ENCODE data around the gene GALNT9. TPM values are rescaled to one million over a fixed set of nuclear protein-coding genes. Genes with fewer than 3 reads are reported as not detected.

GALNT9 gene
- total RNA-seq, 2 donors from 2014 or later: 4.0 to 10.8 TPM

GRCh38 chr12:132201391-132202120, 127.8 kb downstream of the GALNT9 start:
- H3K4me3 ChIP-seq: no peak overlapping the region
- no peaks in the 10 kb centered on the region for H3K36me3 ChIP-seq
- no peaks in the 10 kb centered on the region for H3K9me3 ChIP-seq
- no peak overlapping the region for H3K27ac ChIP-seq
- TF ChIP-seq, protein P1, sequence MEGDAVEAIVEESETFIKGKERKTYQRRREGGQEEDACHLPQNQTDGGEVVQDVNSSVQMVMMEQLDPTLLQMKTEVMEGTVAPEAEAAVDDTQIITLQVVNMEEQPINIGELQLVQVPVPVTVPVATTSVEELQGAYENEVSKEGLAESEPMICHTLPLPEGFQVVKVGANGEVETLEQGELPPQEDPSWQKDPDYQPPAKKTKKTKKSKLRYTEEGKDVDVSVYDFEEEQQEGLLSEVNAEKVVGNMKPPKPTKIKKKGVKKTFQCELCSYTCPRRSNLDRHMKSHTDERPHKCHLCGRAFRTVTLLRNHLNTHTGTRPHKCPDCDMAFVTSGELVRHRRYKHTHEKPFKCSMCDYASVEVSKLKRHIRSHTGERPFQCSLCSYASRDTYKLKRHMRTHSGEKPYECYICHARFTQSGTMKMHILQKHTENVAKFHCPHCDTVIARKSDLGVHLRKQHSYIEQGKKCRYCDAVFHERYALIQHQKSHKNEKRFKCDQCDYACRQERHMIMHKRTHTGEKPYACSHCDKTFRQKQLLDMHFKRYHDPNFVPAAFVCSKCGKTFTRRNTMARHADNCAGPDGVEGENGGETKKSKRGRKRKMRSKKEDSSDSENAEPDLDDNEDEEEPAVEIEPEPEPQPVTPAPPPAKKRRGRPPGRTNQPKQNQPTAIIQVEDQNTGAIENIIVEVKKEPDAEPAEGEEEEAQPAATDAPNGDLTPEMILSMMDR (IDR thresholded peaks at IDR 0.05): no peak
- H3K4me1 ChIP-seq: peaks cover 0 to 12% of the 10 kb centered on the region in 2 donors
- H3K27me3 ChIP-seq: no peaks in the 10 kb centered on the region
- no peak for DNase-seq (ENCODE audit: low spot score)

DNA sequence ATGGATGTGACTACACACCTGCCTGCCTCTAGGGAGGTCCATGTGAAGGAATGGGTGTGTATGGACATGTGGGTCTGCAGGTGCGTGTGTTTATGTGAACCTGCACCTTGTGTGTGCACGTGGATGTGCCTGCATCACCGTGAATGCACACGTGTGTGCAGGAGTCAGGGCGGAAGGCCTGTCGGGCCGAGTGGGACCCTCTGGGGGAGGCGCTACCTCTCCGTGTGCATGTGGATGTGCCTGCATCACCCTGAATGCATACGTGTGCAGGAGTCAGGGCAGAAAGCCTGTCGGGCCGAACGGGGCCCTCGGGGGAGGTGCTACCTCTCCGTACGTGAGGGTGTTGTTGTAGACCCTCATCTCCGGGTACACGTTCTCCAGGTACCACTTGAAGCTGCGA, 128.6 kb downstream of the GALNT9 start:
- DNase-seq (ENCODE audit: low spot score): no peak
- TF ChIP-seq, protein P1 (IDR thresholded peaks at IDR 0.05): no peak
- H3K4me1 ChIP-seq: peaks cover 0 to 12% of the 10 kb centered on the region in 2 donors
- no peaks in the 10 kb centered on the region for H3K36me3 ChIP-seq
- no peak overlapping the region for H3K4me3 ChIP-seq
- H3K27ac ChIP-seq: no peak overlapping the region
- H3K27me3 ChIP-seq: no peaks in the 10 kb centered on the region
- no peaks in the 10 kb centered on the region for H3K9me3 ChIP-seq

DNA sequence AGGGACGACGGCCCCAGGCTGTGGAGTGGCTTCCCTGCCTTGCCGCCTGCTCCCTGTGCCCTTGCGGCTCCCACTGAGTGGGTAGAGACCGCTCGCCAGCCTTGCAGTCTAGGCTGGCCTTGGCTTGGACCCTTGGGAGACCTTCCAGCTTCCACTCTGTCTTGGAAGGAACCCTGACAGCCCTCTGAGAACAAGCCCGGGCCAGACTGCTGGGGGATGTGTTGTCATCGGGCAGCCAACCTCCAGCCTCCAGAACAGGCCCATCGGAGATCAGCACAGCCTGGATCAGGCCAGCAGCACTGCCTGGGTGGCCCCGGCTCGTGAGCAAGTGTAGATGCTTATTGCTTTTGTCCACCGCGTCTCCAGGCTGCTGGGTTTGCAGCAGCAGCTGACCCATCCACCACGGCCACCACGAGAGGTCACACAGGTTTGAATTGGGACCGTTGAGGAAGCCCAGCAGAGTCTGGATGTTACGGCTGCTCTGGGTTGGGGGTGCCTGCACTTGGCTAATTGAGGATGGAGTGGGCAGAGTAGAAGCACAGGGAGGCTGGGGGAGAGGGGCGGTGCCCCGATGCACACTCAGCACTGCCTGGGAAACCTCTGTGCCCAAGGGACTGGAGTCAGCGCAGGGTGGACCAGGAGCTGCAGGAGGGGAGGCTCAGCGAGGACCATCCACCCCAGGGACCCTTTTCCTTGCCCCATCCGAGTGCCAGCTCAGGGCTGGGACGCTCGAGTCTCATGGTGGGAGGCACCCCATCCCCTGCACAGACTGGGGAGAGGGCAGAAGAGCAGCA, 129.7 kb downstream of the GALNT9 start:
- Histone ChIP-seq H3K4me1 (peaks cover 0 to 1% of the 10 kb centered on the region in 2 donors), H3K36me3 (no peaks in the 10 kb centered on the region), H3K9me3 (no peaks in the 10 kb centered on the region), H3K4me3 (no peak overlapping the region), H3K27ac (no peak overlapping the region), H3K27me3 (no peaks in the 10 kb centered on the region)
- TF ChIP-seq, protein P1 (IDR thresholded peaks at IDR 0.05): no peak
- no peak for DNase-seq (ENCODE audit: low spot score)

DNA sequence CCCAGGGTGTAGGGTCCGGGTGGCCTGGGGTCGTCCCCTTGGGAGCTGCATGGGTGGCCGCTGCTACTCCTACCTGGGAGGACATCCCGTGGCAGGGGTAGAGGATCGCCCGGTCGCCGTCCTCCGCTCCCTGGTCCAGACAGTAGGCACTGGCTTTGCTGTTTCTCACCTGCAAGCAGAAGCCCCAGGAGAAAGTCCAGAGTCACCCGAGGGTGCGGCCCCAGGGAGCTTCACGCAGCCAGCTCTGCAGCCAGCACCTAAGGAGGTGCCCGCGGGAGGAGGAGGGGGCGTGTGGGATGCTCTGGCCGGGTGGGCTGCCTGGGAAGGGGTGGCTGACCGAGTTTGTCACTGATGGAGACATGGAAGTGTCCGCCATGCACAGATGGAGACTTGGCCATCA, 130.3 kb downstream of the GALNT9 start:
- no peak for DNase-seq (ENCODE audit: low spot score)
- TF ChIP-seq, protein P1 (IDR thresholded peaks at IDR 0.05): no peak
- Histone ChIP-seq H3K27ac (no peak overlapping the region), H3K4me1 (no peaks in the 10 kb centered on the region), H3K9me3 (no peaks in the 10 kb centered on the region), H3K27me3 (no peaks in the 10 kb centered on the region), H3K4me3 (no peak overlapping the region), H3K36me3 (no peaks in the 10 kb centered on the region)

DNA sequence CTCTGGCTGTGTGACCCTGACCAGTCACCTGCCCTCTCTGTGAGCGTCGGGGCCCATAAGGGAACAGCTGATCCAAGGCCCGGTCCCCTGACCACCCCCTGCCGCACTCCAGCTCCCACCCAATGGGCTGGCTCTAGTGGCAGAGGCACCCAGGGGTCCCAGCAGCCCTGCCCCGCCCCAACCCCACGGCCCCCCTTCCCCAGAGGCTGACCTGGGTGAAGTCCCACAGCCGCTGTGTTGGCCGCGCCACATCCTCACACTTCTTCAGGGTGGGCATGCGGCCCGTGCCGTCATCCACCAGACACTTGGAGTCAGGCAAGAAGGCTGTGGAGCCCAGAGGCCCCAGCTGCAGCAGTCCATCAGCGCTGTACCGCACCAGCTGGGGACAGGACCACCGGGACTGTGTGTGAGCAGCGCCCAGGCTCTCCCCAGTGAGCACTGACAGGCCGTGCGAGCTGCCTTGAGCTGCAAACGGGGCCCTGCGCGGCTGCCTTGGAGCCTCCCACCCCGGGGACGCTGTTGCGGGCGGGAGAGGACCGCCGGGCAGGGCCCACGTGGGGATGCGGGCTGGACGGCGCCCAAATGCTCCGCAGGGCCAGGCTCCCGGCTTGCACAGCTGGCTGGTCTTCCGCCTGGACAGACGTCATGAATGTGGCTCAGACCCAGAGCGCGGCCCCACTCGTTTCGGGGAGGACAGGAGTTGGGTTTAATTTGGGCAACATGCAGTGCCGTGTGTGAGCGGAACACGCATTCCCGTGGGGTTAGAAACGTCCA, 131.6 kb downstream of the GALNT9 start:
- H3K4me3 ChIP-seq: no peak overlapping the region
- no peak overlapping the region for H3K27ac ChIP-seq
- H3K4me1 ChIP-seq: no peaks in the 10 kb centered on the region
- DNase-seq (ENCODE audit: low spot score): no peak
- no peaks in the 10 kb centered on the region for H3K36me3 ChIP-seq
- H3K9me3 ChIP-seq: no peaks in the 10 kb centered on the region
- TF ChIP-seq, protein P1 (IDR thresholded peaks at IDR 0.05): no peak
- H3K27me3 ChIP-seq: no peaks in the 10 kb centered on the region
